SK-N-SH (cell line): ENCODE results near the gene NLRP9. TPM values are rescaled to one million over a fixed set of nuclear protein-coding genes. Genes with fewer than 3 reads are reported as not detected.

ENCODE experiments used
- CTCF ChIA-PET: fragments of 300-600, 350-600 bp; formaldehyde crosslinking; extraction: SDS; loops from one replicate; lab custom pipeline; 2021; lab: Yijun Ruan, JAX
- POLR2A ChIA-PET: fragments of 350-600 bp; sonication (Branson Sonifier 250); formaldehyde crosslinking; extraction: SDS; loops from one replicate; lab custom pipeline; 2020; ENCODE audit warnings: antibody characterized with exemption, inconsistent platforms; lab: Yijun Ruan, JAX
- DNase-seq: peaks from one replicate; pipeline ENCODE4 v3.0.0; 2012
- H2AFZ ChIP-seq: fragments of 200-600 bp; sonication (generic); 2 replicates; pipeline ENCODE4 v1.8.1; 2016; ENCODE audit warnings: antibody characterized with exemption, mild to moderate bottlenecking, low read depth
- H3F3A ChIP-seq: fragments of 200-600 bp; sonication (generic); replicated peaks from 2 replicates; pipeline ENCODE3; 2016; ENCODE audit warnings: antibody characterized with exemption, mild to moderate bottlenecking; ENCODE audit not compliant: insufficient read depth
- H3K27ac ChIP-seq, 2 experiments: fragments of 200-500 bp in 1 of 2; fragments of 200-600 bp in 1 of 2; sonication (Bioruptor generic) in 1 of 2; sonication (generic), shearing (Covaris generic) in 1 of 2; 2 replicates each; pipeline versions ENCODE4 v1.5.1 to v1.6.1; 2014 to 2016; ENCODE audit warnings: low read depth in 2 of 2, inconsistent platforms in 1 of 2, low read length in 1 of 2, mild to moderate bottlenecking in 1 of 2, mixed read lengths in 1 of 2
- H3K27me3 ChIP-seq: fragments of 200-600 bp; sonication (generic), shearing (Covaris generic); 2 replicates; pipeline ENCODE4 v1.6.1; 2016; ENCODE audit warnings: mixed run types; ENCODE audit not compliant: insufficient read depth
- H3K36me3 ChIP-seq, 2 experiments: fragments of 200-500 bp in 1 of 2; fragments of 200-600 bp in 1 of 2; sonication (Bioruptor generic) in 1 of 2; sonication (generic) in 1 of 2; replicated peaks in 1 of 2; 2 replicates each; pipeline versions ENCODE3 to v1.5.1; 2014 to 2016; ENCODE audit warnings: low read length in 1 of 2, mild to moderate bottlenecking in 1 of 2; ENCODE audit not compliant: insufficient read depth in 2 of 2, control insufficient read depth in 1 of 2
- H3K4me1 ChIP-seq, 2 experiments: fragments of 200-500 bp in 1 of 2; fragments of 200-600 bp in 1 of 2; sonication (Bioruptor generic) in 1 of 2; sonication (generic), shearing (Covaris generic) in 1 of 2; 2 replicates each; pipeline versions ENCODE4 v1.5.1 to v1.6.1; 2014 to 2016; ENCODE audit warnings: low read depth in 1 of 2, low read length in 1 of 2, mixed run types in 1 of 2; ENCODE audit not compliant: insufficient read depth in 2 of 2, control insufficient read depth in 1 of 2
- H3K4me2 ChIP-seq: fragments of 200-600 bp; sonication (generic), shearing (Covaris generic); 2 replicates; pipeline ENCODE4 v1.6.1; 2017; ENCODE audit warnings: mixed run types
- H3K4me3 ChIP-seq, 2 experiments: fragments of 200-500 bp in 1 of 2; fragments of 200-600 bp in 1 of 2; sonication (Bioruptor generic) in 1 of 2; sonication (generic), shearing (Covaris generic) in 1 of 2; 2 replicates each; pipeline versions ENCODE4 v1.5.1 to v1.8.1; 2014 to 2016; ENCODE audit warnings: low read depth in 2 of 2, inconsistent platforms in 1 of 2, low read length in 1 of 2, mild to moderate bottlenecking in 1 of 2, mixed read lengths in 1 of 2, moderate library complexity in 1 of 2
- H3K79me2 ChIP-seq: fragments of 200-600 bp; sonication (generic); 2 replicates; pipeline ENCODE4 v1.8.1; 2017; ENCODE audit warnings: mild to moderate bottlenecking; ENCODE audit not compliant: insufficient read depth
- H3K9ac ChIP-seq: fragments of 200-600 bp; sonication (generic); 2 replicates; pipeline ENCODE4 v1.6.1; 2017; ENCODE audit warnings: mixed run types
- H3K9me2 ChIP-seq: fragments of 200-600 bp; sonication (generic); 2 replicates; pipeline ENCODE4 v1.6.1; 2017; ENCODE audit warnings: mixed run types
- H3K9me3 ChIP-seq: fragments of 200-600 bp; sonication (generic); 2 replicates; pipeline ENCODE4 v1.6.1; 2017; ENCODE audit warnings: mixed run types, mild to moderate bottlenecking, moderate library complexity
- H4K20me1 ChIP-seq: fragments of 200-600 bp; sonication (generic); 2 replicates; pipeline ENCODE4 v1.6.1; 2017; ENCODE audit warnings: mild to moderate bottlenecking, mixed run types; ENCODE audit not compliant: insufficient read depth
- CHD2 ChIP-seq: fragments of 150-350 bp; IDR thresholded peaks from 2 replicates; pipeline ENCODE4 v1.6.1; 2018; ENCODE audit warnings: low read length; ENCODE audit not compliant: partially characterized antibody
- ELF1 ChIP-seq: IDR thresholded peaks from 2 replicates; pipeline ENCODE4 v1.4.0; 2012
- EP300 ChIP-seq, 2 experiments: IDR thresholded peaks; 2 replicates each; pipeline versions ENCODE4 v1.4.0 to v1.6.1; 2012; ENCODE audit warnings: borderline replicate concordance in 1 of 2, low read depth in 1 of 2, low read length in 1 of 2
- FOXM1 ChIP-seq: IDR thresholded peaks from 2 replicates; pipeline ENCODE4 v1.4.0; 2012; ENCODE audit warnings: low read depth, mild to moderate bottlenecking
- GABPA ChIP-seq: IDR thresholded peaks from 2 replicates; pipeline ENCODE4 v1.4.0; 2012; ENCODE audit warnings: low read depth, mild to moderate bottlenecking
- JUND ChIP-seq: IDR thresholded peaks from 2 replicates; pipeline ENCODE4 v1.4.0; 2012
- MEF2A ChIP-seq: IDR thresholded peaks from 2 replicates; pipeline ENCODE4 v1.4.0; 2012; ENCODE audit warnings: low read depth, borderline replicate concordance
- NFIC ChIP-seq: IDR thresholded peaks from 2 replicates; pipeline ENCODE4 v1.4.0; 2012; ENCODE audit warnings: borderline replicate concordance
- NRF1 ChIP-seq: IDR thresholded peaks from 2 replicates; pipeline ENCODE4 v1.6.1; 2012; ENCODE audit warnings: low read depth, mild to moderate bottlenecking, low read length
- RAD21 ChIP-seq: IDR thresholded peaks from 2 replicates; pipeline ENCODE4 v1.6.1; 2012; ENCODE audit warnings: mild to moderate bottlenecking, low read length
- RCOR1 ChIP-seq: fragments of 150-350 bp; IDR thresholded peaks from 2 replicates; pipeline ENCODE4 v1.6.1; 2017; ENCODE audit warnings: antibody characterized with exemption, low read length
- RFX5 ChIP-seq: IDR thresholded peaks from 2 replicates; pipeline ENCODE4 v1.6.1; 2012; ENCODE audit warnings: mild to moderate bottlenecking, improper control_type of control experiment, low read length
- RXRA ChIP-seq: IDR thresholded peaks from 2 replicates; pipeline ENCODE4 v1.4.0; 2012; ENCODE audit warnings: low read depth, mild to moderate bottlenecking, borderline replicate concordance
- TAF1 ChIP-seq: IDR thresholded peaks from 2 replicates; pipeline ENCODE4 v1.6.1; 2012; ENCODE audit warnings: low read depth, mild to moderate bottlenecking, low read length, moderate library complexity, borderline replicate concordance
- YY1 ChIP-seq: IDR thresholded peaks from 2 replicates; pipeline ENCODE4 v1.4.0; 2012; ENCODE audit warnings: low read depth, mild to moderate bottlenecking
- WGBS: methylation state at CpG from one replicate; pipeline ENCODE4 v1.1.6; 2017; ENCODE audit warnings: low lambda C conversion rate; 5-methylcytosine and 5-hydroxymethylcytosine counted together
- polyA plus RNA-seq, 3 experiments: library from polyadenylated mRNA; depleted of rRNA; stranded (reverse); fragments of >200 nt; gene quantifications; 2 replicates each; pipeline ENCODE4 v1.2.3, GENCODE V29; 2012
- TF ChIP-seq, protein P1 (sequence below): IDR thresholded peaks from 2 replicates; pipeline ENCODE4 v1.4.0; 2012; ENCODE audit warnings: low read depth, borderline replicate concordance
- TF ChIP-seq, protein P2 (sequence below): IDR thresholded peaks from 2 replicates; pipeline ENCODE4 v1.6.1; 2012; ENCODE audit warnings: mild to moderate bottlenecking, low read depth, low read length, moderate library complexity
- TF ChIP-seq, protein P3 (sequence below): fragments of 200-600 bp; sonication (generic); IDR thresholded peaks from 2 replicates; pipeline ENCODE4 v1.6.1; 2017; ENCODE audit warnings: antibody characterized with exemption, mild to moderate bottlenecking, moderate library complexity

NLRP9 gene
- polyA plus RNA-seq, 1 of the 3 experiments (the other 2 are of a cell fraction) = not detected

DNA sequence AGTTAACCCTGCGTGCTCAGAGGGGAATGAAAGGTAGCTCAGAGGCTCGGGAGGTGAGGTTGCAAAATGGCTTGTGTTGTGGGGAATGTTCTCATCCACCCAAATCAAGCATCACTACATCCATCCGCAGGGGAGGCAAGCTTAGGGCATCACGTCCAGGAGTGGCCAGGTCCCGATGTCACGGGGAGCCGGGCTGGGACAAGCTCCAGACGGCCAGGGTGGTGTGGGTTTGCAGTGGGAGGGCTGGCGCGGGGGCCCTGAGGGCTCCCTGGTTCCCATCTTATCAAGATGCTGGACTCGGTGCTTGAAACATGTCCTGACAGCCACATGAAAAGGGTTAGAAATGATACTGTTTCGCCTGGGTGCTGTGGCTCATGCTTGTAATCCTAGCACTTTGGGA is 37.4 kb downstream of the NLRP9 start:
- H3K9me3 ChIP-seq = no peaks in the 10 kb centered on the region
- H3K79me2 ChIP-seq = no peaks in the 10 kb centered on the region
- no peak overlapping the region for H3K4me3 ChIP-seq
- no peaks in the 10 kb centered on the region for H3F3A ChIP-seq
- TF ChIP-seq CHD2 (no peak), RAD21 (no peak)
- TF ChIP-seq, protein P1, sequence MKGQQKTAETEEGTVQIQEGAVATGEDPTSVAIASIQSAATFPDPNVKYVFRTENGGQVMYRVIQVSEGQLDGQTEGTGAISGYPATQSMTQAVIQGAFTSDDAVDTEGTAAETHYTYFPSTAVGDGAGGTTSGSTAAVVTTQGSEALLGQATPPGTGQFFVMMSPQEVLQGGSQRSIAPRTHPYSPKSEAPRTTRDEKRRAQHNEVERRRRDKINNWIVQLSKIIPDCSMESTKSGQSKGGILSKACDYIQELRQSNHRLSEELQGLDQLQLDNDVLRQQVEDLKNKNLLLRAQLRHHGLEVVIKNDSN = no peak
- TF ChIP-seq, protein P2, sequence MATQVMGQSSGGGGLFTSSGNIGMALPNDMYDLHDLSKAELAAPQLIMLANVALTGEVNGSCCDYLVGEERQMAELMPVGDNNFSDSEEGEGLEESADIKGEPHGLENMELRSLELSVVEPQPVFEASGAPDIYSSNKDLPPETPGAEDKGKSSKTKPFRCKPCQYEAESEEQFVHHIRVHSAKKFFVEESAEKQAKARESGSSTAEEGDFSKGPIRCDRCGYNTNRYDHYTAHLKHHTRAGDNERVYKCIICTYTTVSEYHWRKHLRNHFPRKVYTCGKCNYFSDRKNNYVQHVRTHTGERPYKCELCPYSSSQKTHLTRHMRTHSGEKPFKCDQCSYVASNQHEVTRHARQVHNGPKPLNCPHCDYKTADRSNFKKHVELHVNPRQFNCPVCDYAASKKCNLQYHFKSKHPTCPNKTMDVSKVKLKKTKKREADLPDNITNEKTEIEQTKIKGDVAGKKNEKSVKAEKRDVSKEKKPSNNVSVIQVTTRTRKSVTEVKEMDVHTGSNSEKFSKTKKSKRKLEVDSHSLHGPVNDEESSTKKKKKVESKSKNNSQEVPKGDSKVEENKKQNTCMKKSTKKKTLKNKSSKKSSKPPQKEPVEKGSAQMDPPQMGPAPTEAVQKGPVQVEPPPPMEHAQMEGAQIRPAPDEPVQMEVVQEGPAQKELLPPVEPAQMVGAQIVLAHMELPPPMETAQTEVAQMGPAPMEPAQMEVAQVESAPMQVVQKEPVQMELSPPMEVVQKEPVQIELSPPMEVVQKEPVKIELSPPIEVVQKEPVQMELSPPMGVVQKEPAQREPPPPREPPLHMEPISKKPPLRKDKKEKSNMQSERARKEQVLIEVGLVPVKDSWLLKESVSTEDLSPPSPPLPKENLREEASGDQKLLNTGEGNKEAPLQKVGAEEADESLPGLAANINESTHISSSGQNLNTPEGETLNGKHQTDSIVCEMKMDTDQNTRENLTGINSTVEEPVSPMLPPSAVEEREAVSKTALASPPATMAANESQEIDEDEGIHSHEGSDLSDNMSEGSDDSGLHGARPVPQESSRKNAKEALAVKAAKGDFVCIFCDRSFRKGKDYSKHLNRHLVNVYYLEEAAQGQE = no peak
- TF ChIP-seq, protein P3, sequence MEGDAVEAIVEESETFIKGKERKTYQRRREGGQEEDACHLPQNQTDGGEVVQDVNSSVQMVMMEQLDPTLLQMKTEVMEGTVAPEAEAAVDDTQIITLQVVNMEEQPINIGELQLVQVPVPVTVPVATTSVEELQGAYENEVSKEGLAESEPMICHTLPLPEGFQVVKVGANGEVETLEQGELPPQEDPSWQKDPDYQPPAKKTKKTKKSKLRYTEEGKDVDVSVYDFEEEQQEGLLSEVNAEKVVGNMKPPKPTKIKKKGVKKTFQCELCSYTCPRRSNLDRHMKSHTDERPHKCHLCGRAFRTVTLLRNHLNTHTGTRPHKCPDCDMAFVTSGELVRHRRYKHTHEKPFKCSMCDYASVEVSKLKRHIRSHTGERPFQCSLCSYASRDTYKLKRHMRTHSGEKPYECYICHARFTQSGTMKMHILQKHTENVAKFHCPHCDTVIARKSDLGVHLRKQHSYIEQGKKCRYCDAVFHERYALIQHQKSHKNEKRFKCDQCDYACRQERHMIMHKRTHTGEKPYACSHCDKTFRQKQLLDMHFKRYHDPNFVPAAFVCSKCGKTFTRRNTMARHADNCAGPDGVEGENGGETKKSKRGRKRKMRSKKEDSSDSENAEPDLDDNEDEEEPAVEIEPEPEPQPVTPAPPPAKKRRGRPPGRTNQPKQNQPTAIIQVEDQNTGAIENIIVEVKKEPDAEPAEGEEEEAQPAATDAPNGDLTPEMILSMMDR = no peak
- WGBS = 93% methylated on average over 7 of the region's 12 CpGs
- H3K27ac ChIP-seq = no peak overlapping the region
- no peaks in the 10 kb centered on the region; a peak in 1 of 4 replicates for H3K4me1 ChIP-seq
- POLR2A ChIA-PET = no interaction called here
- H3K36me3 ChIP-seq = peaks cover 0 to 32% of the 10 kb centered on the region in 2 experiments
- no peak for DNase-seq
- CTCF ChIA-PET = interaction anchor here (0.6 kb wide), 1 partner anchor 8 kb away, joined by 3 read pairs; no protein-coding TSS in a partner anchor
- H2AFZ ChIP-seq = no peak overlapping the region
- H3K4me2 ChIP-seq = no peak overlapping the region
- no peaks in the 10 kb centered on the region for H4K20me1 ChIP-seq
- no peaks in the 10 kb centered on the region for H3K9me2 ChIP-seq
- no peak overlapping the region for H3K9ac ChIP-seq
- H3K27me3 ChIP-seq = no peaks in the 10 kb centered on the region

DNA sequence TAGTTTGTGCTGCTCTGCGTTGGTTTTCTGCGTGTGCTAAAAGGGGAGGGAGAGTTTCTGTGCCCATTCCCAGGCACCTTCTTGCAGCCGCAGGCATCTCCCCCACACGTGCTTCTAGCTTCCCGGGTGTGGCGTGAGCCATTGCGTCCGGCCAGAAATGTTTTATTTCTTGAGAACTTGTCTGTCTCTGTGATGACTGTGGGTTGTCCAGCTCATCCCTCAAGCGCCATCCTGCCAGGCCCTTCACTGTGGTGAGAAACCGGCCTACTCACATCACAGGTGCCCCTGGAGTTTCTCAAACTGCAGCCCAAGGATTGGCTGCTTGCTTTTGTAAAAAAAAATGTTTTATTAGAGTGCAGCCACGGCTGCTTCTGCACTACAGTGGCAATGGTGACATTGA is 39.0 kb downstream of the NLRP9 start:
- no peaks in the 10 kb centered on the region for H3K9me2 ChIP-seq
- H3F3A ChIP-seq = no peaks in the 10 kb centered on the region
- no peaks in the 10 kb centered on the region for H3K27me3 ChIP-seq
- H3K36me3 ChIP-seq = peaks cover 0 to 42% of the 10 kb centered on the region in 2 experiments
- no peaks in the 10 kb centered on the region; a peak in 1 of 4 replicates for H3K4me1 ChIP-seq
- no peak for DNase-seq
- no peaks in the 10 kb centered on the region for H4K20me1 ChIP-seq
- H3K27ac ChIP-seq = no peak overlapping the region
- no peak overlapping the region for H3K4me3 ChIP-seq
- no peaks in the 10 kb centered on the region for H3K79me2 ChIP-seq
- ChIA-PET CTCF (no interaction called here), POLR2A (interaction anchor here (0.7 kb wide), 1 partner anchor 1601 kb away, joined by 3 read pairs; no protein-coding TSS in a partner anchor)
- H3K9ac ChIP-seq = no peak overlapping the region
- H3K9me3 ChIP-seq = no peaks in the 10 kb centered on the region
- 92% methylated on average over 11 of the region's 11 CpGs for WGBS
- no peak for TF ChIP-seq MEF2A
- no peak for TF ChIP-seq EP300 (IDR thresholded peaks at IDR 0.05; ENCODE audit: borderline replicate concordance in 1 of 2, low read depth in 1 of 2, low read length in 1 of 2)
- TF ChIP-seq NFIC = no peak
- TF ChIP-seq FOXM1 = no peak
- no peak for TF ChIP-seq RCOR1
- no peak for TF ChIP-seq RFX5
- TF ChIP-seq, protein P1 = no peak
- no peak for TF ChIP-seq YY1
- TF ChIP-seq, protein P3 = no peak
- TF ChIP-seq RXRA = no peak
- no peak for TF ChIP-seq ELF1
- TF ChIP-seq TAF1 = no peak
- no peak for TF ChIP-seq GABPA
- TF ChIP-seq RAD21 = no peak
- no peak for TF ChIP-seq JUND
- TF ChIP-seq NRF1 = no peak
- H3K4me2 ChIP-seq = no peak overlapping the region
- no peak overlapping the region for H2AFZ ChIP-seq
